Measurements from ENCODE around the gene PLGRKT.

- TF ChIP-seq CTCF (IDR thresholded peaks at IDR 0.05; ENCODE audit: insufficient read depth, low read length, poor library complexity, severe bottlenecking) (no peak), EZH2phosphoT487 (conservative IDR thresholded peaks at IDR 0.05; ENCODE audit: low read length) (no peak)
Observed at GRCh38 chr9:5485378-5486085, 47.8 kb upstream of the PLGRKT start.
